Stimulated activated CD4-positive, alpha-beta T cell treated with anti-CD3 and anti-CD28 coated beads, Interleukin-12 subunit alpha, Interleukin-12 subunit beta, amount 100 ng/mL, for 24 hours (primary cell): ENCODE results near the gene GRIK4.

Experiments
- DNase-seq, 2 experiments: peaks; one replicate each; pipeline ENCODE4 v3.0.0-alpha.2; 2020; ENCODE audit warnings: low read depth in 2 of 2

GRIK4 gene

DNA sequence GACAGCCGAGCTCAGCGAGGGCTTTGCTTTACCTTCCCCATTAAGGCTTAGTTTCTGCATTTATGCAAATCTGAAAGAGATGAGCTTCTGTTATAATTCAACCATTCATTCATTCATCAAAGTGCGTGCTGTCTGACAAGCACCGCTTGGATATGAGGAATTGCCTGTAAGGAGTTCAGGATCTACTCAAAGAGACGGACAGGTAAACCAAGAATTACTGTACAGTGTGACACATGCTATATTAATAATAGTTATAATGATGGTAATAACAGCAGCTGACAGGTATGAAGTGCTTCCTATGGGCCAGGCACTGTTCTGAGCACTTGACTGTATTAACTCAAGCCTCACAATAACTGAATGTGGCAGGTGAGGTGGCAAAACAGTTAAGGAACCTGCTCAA, 402.5 kb downstream of the GRIK4 start:
- DNase-seq: no peak

DNA sequence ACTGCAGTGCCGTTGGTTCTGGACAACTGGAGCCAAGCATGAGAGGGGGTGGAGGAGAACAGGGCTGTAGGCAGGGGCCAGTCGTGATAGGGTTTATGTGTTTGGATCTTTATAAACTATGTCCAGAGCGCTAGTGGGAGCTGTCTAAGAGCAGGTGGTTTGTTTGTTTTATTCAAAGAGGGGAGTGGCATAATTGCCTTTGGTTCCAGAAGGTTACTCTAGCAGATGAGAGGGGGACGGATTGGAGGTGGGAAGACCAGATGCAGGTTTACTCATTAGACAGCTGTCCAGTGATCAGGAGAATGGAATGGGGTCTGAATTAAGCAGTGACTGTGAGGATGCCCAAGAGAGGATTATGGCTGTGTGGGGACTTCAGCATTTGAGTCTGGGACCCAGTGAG, 403.1 kb downstream of the GRIK4 start:
- no peak for DNase-seq

DNA sequence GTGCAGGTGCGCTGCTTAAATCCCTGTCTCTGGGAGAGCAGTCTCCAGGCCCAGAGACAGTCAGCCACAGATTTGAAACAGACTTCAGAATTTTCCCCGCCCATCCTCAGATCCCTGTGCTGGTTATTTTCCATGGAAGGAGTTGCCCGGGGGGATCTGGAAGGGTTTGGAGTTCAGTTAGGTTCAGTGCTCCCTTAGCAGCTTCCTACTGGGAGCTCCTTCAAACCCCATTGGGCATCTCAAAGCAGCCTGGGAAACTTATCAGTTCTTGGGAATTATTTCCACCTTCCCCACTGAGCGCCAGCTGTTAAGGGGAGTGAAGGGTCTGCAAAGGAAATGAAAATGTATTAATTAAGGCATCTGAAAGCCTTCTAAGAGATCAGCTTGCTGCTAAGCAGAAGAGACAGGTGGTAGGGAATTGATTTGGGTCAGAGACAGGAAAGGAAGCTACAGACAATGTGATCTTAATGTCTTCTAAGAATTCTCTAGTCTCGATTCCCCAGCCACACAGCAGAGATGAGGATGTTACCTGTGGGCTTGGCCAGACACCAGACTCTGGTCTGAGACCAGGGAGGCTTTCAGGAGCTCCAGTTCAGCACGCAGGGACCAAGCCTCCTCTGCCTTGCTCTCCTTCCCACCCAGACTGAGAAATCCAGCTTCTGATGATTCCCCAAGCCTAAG, 406.2 kb downstream of the GRIK4 start:
- DNase-seq: no peak

- DNase-seq: no peak
Observed at GRCh38 chr11:120918257-120918656, 406.7 kb downstream of the GRIK4 start.

- DNase-seq: no peak
Observed at GRCh38 chr11:120919045-120919444, 407.5 kb downstream of the GRIK4 start.

GRCh38 chr11:120919566-120919965, 408.0 kb downstream of the GRIK4 start:
- no peak for DNase-seq

DNA sequence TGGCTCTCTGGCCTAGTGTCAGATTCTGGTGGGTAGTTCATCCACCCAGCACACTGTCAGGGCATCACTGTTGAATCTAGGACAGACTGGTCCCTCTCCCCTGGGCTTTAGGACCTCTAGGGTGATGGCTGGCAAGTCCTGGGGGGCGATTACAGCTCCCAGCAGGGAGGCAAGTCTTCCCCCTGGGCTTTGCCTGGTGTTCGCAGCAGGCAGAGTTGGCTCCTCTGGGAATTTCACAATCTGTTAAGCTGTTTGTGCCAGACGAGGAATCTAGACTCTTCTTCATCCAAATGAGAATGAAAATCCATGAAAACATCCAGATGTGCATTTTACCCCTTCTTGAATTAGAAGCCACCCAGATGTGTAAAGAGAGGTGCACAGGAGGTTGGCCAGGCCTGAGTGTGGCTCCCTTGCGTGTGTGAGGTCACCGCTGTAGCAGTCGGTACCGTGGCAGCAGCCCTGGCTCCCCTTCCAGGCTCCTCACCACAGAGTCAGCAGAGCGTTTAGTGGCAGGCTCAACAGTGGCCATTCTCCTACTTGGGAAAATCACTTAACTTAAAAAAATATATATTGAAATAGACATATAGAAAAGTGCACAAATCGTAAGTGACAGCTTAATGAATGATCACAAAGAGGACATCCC, 412.4 kb downstream of the GRIK4 start:
- DNase-seq: no peak

DNA sequence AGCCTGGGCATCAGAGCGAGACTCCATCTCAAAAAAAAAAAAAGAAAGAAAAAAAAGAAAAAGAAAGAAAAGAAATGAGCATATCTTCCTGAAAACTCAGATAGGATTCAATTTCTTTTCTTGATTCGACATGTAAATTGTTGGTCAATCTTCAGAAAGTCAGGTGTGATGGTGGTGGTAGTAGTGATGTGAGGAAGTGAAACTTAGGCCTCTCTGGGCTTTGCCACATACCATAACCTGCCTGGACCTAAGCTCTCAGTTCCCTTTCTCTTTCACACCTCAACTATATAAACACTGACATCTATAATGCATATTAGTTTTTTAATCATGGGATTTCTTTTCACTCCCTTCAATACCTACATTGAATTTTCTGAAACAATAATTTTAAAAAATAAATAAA, 414.4 kb downstream of the GRIK4 start:
- DNase-seq: no peak

DNA sequence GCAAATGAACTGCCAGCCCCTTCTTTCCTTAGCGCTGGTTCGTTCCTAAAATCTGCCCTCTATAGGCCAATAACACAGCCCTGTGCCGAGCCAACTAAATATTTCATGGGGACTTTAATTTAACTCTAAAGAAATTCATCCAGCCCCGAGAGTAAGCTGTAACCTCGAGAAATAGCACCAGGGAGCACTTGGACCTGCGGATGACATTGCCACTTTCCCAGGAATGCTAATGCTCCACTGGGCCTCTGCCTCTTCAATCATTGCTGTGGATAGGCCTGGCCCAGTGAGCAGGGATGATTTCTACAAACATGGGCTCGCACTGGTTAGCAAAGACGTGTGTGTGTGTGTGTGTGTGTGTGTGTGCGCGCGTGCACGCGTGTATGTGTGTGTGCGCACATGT, 417.1 kb downstream of the GRIK4 start:
- DNase-seq: no peak

DNA sequence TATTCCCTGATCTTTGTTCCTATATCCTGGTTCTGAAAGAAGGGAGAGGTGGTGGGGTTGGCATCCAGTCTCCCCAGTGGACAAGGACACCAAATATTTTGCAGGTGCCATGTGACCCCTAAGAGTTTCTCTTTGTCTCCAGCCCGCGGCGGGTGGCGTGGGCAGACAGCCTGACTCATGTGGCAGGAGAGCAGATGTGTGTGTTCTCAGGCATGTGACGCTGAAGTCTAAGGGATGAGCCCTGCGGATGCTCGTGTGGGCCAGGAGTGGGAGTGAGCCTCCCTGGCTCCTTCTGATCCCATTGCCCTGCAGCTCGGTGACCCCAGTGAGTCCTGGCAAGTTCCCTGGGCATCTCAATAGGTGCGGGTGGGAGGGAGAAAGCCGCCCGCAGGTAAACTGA, 417.5 kb downstream of the GRIK4 start:
- no peak for DNase-seq

DNA sequence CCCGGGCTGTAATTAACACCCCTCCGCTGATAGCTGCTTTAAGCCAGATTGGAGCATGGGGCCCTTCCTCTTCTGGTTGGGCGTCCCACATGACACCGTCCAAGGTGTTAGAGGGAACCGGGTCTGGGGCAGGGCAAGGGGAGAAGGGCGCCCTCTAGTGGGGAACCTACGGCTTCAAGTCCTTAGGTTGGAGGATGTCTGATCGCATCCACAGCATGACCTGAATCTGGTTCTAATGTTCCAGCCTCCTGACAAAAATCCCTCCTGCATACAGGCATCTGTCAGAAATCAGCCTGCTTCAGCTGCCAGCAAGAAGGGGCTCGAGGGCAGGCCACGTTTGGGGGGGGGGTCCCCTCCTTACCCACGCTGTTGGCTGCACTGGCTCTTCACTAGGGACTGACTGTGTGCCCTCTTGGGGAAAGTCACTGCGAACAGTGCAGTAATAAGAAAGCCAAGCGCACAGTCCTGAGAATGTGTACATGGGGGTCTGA, 418.2 kb downstream of the GRIK4 start:
- DNase-seq: peak in 1 of 2 experiments; percentile 33

DNA sequence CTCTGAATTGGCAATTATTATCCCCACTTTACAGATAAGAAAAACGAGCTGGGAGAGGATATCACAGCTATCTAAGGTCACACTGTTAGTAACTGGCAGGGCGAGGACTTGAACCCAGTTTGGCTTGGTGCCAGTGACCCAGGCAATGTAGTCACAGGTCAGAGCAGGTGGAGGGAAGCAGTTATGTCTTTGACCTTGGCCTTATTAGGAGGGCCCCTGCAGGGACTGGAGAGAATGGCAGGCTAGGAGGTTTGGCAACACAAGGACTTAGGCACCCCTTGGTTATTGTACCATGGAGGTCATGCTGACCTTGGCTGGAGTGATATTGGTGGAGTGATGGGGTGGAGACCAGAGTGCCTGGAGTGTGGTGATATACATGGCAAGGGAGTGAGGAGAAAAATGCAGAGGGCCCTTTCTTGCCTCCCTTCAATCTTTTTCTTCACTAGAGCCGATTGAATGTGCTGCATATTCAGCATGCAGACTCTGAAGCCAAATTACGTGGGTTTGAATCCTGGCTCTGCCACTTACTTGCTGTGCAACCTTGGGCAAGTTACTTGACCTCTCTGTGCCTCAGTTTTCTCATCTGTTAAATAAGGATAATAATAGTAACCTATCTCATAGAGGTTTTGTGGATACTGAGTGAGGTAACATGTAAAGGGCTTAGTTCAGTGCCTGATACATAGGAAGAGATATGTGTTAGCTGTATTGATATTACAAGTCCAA, 419.7 kb downstream of the GRIK4 start:
- DNase-seq: no peak

DNA sequence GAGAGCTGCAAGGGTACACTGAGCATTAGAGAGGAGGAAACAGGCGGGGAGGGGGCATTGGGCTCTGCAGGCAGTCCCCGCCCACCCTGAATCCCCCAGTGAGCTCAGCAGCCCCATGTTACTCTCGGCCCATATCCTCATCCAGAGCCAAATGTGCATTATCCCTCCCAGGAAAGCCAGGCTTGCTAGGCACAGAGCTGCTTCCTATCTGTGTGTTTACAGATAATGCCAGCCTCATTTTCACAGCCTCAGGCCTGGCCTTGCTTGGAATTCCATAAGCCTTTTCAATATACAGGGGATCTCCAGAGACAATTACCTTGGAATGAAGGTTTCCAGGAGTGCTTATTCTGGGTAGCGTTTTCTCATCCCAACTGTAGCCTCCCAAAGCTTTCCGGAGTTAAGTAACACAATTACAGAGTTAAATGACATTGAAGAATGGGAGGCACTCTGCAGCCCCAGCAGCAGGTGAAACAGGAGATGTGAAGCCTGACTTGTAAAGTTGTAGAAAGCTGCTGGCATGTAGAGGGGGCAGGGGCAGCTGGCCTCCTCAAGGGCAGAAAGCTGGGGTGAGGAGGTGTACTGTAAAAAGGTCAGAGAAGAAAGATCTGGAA, 420.9 kb downstream of the GRIK4 start:
- DNase-seq: no peak

DNA sequence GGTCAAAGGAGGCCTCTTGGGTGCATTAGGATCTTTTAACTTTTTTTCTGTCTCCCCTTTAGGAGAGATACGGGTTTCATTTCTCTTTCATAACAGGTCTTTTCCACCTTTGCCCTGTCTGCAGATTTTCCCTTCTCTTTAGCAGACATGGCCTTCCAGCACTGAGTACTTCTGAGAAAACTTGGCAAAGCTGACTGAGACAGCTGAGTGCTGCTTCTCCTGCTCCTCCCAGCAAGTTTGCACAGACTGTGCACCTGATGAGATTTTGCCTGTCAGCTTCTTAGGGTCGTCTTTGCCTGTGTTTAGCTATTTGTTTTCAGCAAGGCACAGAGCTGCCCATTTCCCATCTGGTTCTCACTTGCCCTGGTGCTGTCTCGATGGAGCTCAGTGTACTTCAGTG, 424.8 kb downstream of the GRIK4 start:
- DNase-seq: no peak

DNA sequence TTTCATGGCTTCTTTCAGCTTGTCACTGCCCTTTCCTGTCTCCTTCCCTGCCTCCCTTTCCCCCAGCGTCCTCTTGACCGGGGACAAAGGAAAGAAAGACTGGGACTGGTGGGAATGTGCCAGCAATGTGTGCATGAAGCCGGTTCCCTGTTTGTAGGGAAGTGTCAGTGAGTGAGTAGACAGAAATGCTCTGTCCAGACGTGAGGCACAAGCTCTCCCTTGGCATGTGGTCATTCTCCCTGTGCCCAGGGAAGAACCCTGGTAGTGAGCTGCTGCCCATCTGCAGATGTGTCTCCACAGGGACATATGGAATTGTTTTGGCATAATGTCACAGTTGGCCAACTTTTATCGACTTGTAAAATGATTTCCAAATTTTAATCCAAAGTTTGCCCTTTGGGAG, 426.0 kb downstream of the GRIK4 start:
- no peak for DNase-seq

DNA sequence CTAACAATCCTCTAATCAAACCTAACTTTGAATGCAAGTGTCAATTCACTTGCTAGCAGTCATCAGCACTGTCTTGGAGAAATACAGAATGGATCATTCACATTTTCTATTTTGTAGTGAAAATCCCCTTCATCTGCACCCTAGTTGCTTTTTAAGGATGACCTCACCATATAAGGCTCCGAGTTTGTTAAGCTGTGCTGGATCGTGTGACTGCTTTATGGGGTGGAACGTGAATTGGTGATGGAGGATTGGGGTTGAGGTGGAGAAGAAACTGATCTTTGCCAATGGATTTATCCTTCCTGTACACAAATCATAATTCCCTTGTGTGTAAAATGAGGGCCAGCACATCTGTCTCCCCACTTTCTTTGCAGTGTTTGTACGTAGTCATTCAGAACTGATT, 426.7 kb downstream of the GRIK4 start:
- no peak for DNase-seq

GRCh38 chr11:120940160-120940848, 428.8 kb downstream of the GRIK4 start:
- no peak for DNase-seq

GRCh38 chr11:120941000-120941399, 429.5 kb downstream of the GRIK4 start:
- no peak for DNase-seq

DNA sequence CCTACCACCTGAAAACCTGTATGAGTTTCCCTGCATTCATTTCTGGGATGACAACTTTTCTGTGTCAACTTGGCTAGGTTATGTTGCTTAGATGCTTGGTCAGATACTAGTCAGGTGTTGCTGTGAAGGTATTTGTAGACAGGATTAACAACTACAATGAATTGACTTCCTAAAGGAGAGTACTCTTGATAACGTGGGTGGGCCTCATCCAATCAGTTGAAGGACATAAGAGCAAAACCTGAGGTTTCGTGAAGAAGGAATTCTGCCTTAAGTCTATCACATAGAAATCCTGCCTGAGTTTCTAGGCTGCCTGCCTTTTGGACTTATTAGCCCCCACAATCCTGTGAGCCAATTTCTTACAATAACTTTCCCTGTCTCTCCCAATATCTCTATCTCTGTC, 431.2 kb downstream of the GRIK4 start:
- DNase-seq: no peak

GRCh38 chr11:120945042-120945441, 433.5 kb downstream of the GRIK4 start:
- no peak for DNase-seq

- DNase-seq: no peak
Observed at GRCh38 chr11:120950880-120951279, 439.3 kb downstream of the GRIK4 start.
